ENCODE measurements around the gene PTPN23.

PTPN23 gene

GRCh38 chr3:47407237-47407636, 26.4 kb downstream of the PTPN23 start:
- no peak for DNase-seq (ENCODE audit: low spot score)

GRCh38 chr3:47407896-47408838, 27.3 kb downstream of the PTPN23 start:
- DNase-seq (ENCODE audit: low spot score), result no peak

- DNase-seq (ENCODE audit: low spot score), result no peak
These were observed 28.0 kb downstream of the PTPN23 start for GRCh38 chr3:47408839-47409229.

GRCh38 chr3:47409284-47409683, 28.5 kb downstream of the PTPN23 start:
- DNase-seq (ENCODE audit: low spot score), result no peak

GRCh38 chr3:47409688-47410416, 29.0 kb downstream of the PTPN23 start:
- DNase-seq (ENCODE audit: low spot score), result no peak

- no peak for DNase-seq (ENCODE audit: low spot score)
These were observed 29.5 kb downstream of the PTPN23 start for GRCh38 chr3:47410417-47410720.

GRCh38 chr3:47410801-47411646, 30.2 kb downstream of the PTPN23 start:
- DNase-seq (ENCODE audit: low spot score), result no peak

- no peak for DNase-seq (ENCODE audit: low spot score)
These were observed 31.1 kb downstream of the PTPN23 start for GRCh38 chr3:47411696-47412452.

- DNase-seq (ENCODE audit: low spot score), result no peak
These were observed 31.6 kb downstream of the PTPN23 start for GRCh38 chr3:47412453-47412756.

- no peak for DNase-seq (ENCODE audit: low spot score)
These were observed 32.2 kb downstream of the PTPN23 start for GRCh38 chr3:47412842-47413520.

- DNase-seq (ENCODE audit: low spot score), result no peak
These were observed 32.9 kb downstream of the PTPN23 start for GRCh38 chr3:47413751-47414150.

GRCh38 chr3:47414161-47414564, 33.3 kb downstream of the PTPN23 start:
- DNase-seq (ENCODE audit: low spot score), result no peak

- no peak for DNase-seq (ENCODE audit: low spot score)
These were observed 34.1 kb downstream of the PTPN23 start for GRCh38 chr3:47414666-47415587.

GRCh38 chr3:47416041-47416440, 35.2 kb downstream of the PTPN23 start:
- DNase-seq (ENCODE audit: low spot score), result no peak

- no peak for DNase-seq (ENCODE audit: low spot score)
These were observed 37.6 kb downstream of the PTPN23 start for GRCh38 chr3:47418167-47419082.

GRCh38 chr3:47419083-47420043, 38.5 kb downstream of the PTPN23 start:
- no peak for DNase-seq (ENCODE audit: low spot score)

- DNase-seq (ENCODE audit: low spot score), result no peak
These were observed 39.2 kb downstream of the PTPN23 start for GRCh38 chr3:47420044-47420430.
